Glutamatergic neuron (in vitro differentiated cells): ENCODE measurements around the gene PGF. TPM values are rescaled to one million over a fixed set of nuclear protein-coding genes. Genes with fewer than 3 reads are reported as not detected.

ENCODE experiments used
- DNase-seq: peaks from one replicate; pipeline ENCODE4 v3.0.0; 2022
- H3K27ac Mint-ChIP-seq: one replicate; pipeline ENCODE4 v1.8.0; 2020; ENCODE audit warnings: mild to moderate bottlenecking, mixed read lengths, inconsistent platforms; ENCODE audit not compliant: unreplicated experiment
- H3K27me3 Mint-ChIP-seq: one replicate; pipeline ENCODE4 v1.8.0; 2020; ENCODE audit warnings: mild to moderate bottlenecking, moderate library complexity, mixed read lengths, inconsistent platforms; ENCODE audit not compliant: unreplicated experiment
- H3K36me3 Mint-ChIP-seq: one replicate; pipeline ENCODE4 v1.8.0; 2020; ENCODE audit warnings: mild to moderate bottlenecking, mixed read lengths, inconsistent platforms; ENCODE audit not compliant: unreplicated experiment
- H3K4me1 Mint-ChIP-seq: one replicate; pipeline ENCODE4 v1.8.0; 2020; ENCODE audit warnings: mild to moderate bottlenecking, low read depth, mixed read lengths, inconsistent platforms; ENCODE audit not compliant: unreplicated experiment
- H3K4me3 Mint-ChIP-seq: one replicate; pipeline ENCODE4 v1.8.0; 2020; ENCODE audit warnings: mild to moderate bottlenecking, mixed read lengths, inconsistent platforms; ENCODE audit not compliant: unreplicated experiment
- H3K9me3 Mint-ChIP-seq: one replicate; pipeline ENCODE4 v1.8.0; 2020; ENCODE audit warnings: mild to moderate bottlenecking, moderate library complexity, mixed read lengths, inconsistent platforms; ENCODE audit not compliant: unreplicated experiment
- CTCF ChIP-seq: fragments of 200-600 bp; sonication (generic); IDR thresholded peaks from one replicate; pipeline ENCODE4 v1.5.0; 2021; ENCODE audit not compliant: partially characterized antibody, unreplicated experiment
- total RNA-seq: library from RNA; stranded (reverse); fragmentation: NEBNext Ultra II Directional; extraction: Animal tissue kit (Norgen Biotek cat#: 25700); gene quantifications from one replicate; pipeline ENCODE4 v1.2.1, GENCODE V29; 2021; ENCODE audit not compliant: unreplicated experiment

PGF gene
- total RNA-seq, 1 donor from 2014 or later, result 7.9 TPM

- peaks cover 28% of the 10 kb centered on the region for H3K4me1 Mint-ChIP-seq
- peak overlapping the region; percentile 48 for H3K27ac Mint-ChIP-seq
- peak overlapping the region; percentile 74 for H3K4me3 Mint-ChIP-seq
- H3K27me3 Mint-ChIP-seq, result peaks cover 12% of the 10 kb centered on the region
- no peaks in the 10 kb centered on the region for H3K36me3 Mint-ChIP-seq
- no peak for TF ChIP-seq CTCF
- DNase-seq, result no peak
- H3K9me3 Mint-ChIP-seq, result peaks cover 13% of the 10 kb centered on the region
These were observed 23.6 kb upstream of the PGF start for GRCh38 chr14:74979029-74979428.

DNA sequence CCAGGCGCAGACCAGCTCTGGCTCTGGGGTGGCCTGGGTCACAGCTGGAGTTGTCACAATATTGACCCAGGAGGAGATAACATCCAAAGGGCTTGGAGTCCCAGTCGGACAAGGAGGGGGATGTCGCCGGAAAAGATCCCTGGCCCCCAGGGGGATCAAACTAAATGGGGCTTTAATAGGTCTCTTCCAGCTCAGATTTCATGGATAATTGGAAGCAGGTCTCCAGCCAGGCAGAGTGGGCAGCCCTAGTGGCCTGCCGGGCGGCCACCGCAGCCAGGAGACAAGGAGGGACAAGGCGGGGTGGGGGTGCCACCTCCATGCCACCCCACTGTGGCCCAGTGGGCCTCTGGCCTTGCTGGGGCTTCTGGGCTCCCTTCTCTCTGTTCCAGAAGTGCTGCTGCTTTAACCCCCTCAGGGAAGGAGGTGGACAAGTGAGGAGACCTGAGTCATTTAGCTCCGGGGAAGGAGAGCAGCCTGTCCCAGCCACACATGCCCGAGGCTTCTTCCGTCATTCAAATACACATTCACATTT is 23.1 kb upstream of the PGF start:
- Mint-ChIP-seq H3K4me1 (peaks cover 30% of the 10 kb centered on the region), H3K4me3 (peak overlapping the region; percentile 74), H3K36me3 (no peaks in the 10 kb centered on the region), H3K9me3 (peaks cover 13% of the 10 kb centered on the region), H3K27me3 (peaks cover 12% of the 10 kb centered on the region), H3K27ac (peak overlapping the region; percentile 48)
- TF ChIP-seq CTCF, result no peak
- peak; percentile 68 for DNase-seq

GRCh38 chr14:74977901-74978385 is 22.5 kb upstream of the PGF start:
- Mint-ChIP-seq H3K4me3 (no peak overlapping the region), H3K27ac (no peak overlapping the region), H3K36me3 (no peaks in the 10 kb centered on the region), H3K27me3 (peaks cover 12% of the 10 kb centered on the region), H3K9me3 (peaks cover 13% of the 10 kb centered on the region), H3K4me1 (peaks cover 30% of the 10 kb centered on the region)
- no peak for DNase-seq
- no peak for TF ChIP-seq CTCF

DNA sequence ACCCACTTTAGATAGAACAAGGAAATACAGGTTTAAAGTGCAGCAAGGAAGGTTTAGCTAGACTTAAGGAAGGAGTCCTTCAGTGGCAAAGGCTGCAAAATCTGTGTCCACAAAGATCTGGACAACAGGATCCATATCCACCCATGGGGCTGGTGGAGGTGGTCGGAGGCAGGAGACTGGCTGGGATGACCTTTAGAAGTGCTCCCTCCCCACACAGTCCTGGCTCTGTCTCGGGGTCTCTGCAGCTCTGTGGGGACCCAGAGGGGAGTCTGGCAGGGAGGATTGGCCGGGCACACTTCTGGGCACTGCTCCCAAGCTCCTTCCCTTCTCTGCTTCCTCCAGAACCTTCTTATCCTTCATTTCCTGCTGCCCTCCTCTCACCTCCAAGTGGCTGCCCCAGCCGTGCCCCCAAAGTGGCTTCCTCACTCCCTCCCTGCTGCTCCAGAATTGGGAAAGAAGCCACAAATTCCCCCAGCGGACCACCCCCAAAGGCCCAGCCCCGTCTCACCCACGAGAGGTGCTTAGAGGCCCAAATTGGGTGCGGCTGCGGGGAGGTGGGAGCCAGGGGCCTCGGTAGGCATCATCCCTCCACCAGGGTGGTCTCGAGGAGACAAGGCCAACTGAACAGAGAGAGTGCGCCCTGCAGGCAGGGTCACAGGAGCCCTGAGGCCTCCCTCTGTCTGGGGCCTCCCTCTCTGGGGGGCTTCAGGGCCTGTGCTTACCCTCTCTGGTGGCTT is 21.9 kb upstream of the PGF start:
- no peak for TF ChIP-seq CTCF
- no peak for DNase-seq
- H3K4me1 Mint-ChIP-seq, result peaks cover 30% of the 10 kb centered on the region
- H3K27ac Mint-ChIP-seq, result no peak overlapping the region
- peaks cover 13% of the 10 kb centered on the region for H3K9me3 Mint-ChIP-seq
- H3K4me3 Mint-ChIP-seq, result peak overlapping the region; percentile 49
- H3K36me3 Mint-ChIP-seq, result no peaks in the 10 kb centered on the region
- H3K27me3 Mint-ChIP-seq, result peaks cover 12% of the 10 kb centered on the region
